Eye (tissue), 1 donor: Measurements from ENCODE around the gene MT1X.
"Not testable (repeated sequence)": the region's sequence is repeated elsewhere in the genome, so short reads cannot be mapped to it uniquely, and the experiment has no call there.

ENCODE experiments used
- DNase-seq: peaks from one replicate; pipeline ENCODE4 v3.0.0-alpha.2; 2015

MT1X gene

DNA sequence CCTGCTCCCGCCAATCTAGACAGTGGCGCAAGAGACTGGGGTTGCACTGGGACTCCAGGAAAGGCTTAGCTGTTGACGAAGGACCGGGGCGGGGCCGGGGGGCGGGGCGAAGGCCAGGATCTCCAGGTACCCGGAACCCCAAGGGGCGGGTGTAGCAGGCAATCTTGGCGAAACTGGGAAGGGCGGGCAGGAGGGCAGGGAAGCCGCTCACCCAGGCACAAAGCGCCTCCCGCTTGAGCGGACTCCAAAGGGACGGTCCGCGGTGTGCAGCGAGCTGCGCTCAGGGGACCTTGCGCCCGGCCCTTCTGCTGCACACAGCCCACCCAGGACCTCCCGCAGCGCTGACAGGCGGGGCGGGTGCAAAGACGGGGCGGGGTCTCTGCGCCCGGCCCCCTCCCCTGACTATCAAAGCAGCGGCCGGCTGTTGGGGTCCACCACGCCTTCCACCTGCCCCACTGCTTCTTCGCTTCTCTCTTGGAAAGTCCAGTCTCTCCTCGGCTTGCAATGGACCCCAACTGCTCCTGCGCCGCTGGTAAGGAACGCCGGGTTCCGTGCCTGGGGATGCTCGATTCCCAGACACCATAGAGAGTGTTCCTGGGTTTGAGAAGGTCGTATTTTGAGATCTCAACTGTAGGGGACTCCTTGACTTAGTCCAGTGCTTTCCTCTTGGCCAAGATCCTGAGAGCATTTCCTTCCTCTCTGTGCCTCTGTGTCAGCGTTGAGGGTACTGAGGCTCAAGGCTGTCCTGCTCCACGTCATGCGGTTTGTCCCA, 24.5 kb upstream of the MT1X start, which contains the start of gene MT1F:
TSS of gene MT1F (plus strand) at position 405 of the 772 bp plus-strand sequence. CDS start at position 505, 100 bp downstream.
- peak; percentile 74 for DNase-seq

DNA sequence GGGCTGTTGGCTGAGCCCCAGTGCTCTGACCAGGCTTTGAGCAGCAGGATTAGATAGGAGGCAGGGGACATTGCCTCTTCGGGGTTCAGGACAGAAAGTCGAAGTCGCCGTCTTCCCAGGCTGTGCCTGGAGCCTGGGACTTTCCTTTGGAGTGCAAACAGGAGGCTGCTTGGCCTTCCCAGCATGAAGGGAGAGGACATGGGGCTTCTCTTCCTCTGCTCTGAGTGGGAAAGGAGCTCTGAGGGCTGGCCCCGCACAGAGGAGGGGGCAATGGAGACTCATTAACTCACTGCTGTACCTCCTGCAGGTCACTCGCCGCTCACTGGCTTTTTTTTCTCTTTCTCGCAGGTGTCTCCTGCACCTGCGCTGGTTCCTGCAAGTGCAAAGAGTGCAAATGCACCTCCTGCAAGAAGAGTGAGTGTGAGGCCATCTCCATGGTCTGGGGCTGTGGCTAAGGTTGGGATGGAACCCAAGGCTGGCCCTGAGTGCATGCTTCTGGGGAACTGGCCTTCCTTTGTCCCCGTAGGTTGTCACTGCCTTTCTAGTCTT, 23.9 kb upstream of the MT1X start:
- DNase-seq: no peak

DNA sequence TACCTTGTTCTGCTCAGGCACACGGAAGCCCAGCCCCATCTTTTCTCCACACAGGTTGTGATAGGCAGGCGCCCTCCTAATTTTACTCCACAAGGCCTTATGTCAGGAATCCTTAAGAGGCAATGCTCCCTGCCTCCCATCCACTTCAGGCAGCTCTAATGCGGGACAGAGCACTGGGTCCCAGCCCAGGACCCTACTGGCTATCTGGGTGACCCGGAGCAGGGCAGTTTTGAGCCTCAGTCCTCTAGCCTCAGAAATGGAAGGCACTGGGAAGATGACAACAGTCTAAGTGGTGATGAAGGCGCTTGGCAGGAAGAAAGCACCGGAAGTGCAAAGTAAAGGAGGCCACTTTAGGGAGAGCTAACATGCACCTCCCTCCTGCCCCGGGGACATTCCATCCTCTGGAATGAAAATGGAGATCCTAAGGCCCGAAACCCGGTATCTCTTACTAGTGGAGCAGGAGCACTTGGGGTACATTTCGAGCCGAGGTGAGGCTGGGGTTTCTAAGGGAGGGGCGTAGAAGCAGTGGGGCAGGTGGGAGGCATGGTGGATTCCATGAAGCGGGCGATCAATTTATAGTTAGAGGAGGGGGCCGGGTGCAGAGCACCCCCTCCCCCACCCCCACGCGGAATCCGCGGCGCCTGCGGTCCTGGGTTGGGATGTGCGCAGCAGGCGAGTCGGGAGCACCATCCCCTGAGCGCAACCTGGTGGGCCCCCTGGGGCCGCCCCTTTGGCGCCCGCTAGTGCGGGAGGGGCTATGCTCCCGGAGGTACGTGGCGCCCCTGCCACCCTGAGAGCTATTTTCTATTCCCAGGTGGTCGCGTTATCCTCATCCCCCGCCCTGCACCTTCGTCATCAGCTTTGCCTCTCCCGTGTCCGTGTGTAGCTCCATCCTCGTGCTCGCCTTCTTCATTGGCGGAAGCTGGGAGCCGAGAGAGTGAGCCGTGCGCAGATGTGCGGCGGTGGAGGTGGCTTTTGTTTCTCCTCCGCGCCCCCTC, 19.6 kb upstream of the MT1X start:
- no peak for DNase-seq

DNA sequence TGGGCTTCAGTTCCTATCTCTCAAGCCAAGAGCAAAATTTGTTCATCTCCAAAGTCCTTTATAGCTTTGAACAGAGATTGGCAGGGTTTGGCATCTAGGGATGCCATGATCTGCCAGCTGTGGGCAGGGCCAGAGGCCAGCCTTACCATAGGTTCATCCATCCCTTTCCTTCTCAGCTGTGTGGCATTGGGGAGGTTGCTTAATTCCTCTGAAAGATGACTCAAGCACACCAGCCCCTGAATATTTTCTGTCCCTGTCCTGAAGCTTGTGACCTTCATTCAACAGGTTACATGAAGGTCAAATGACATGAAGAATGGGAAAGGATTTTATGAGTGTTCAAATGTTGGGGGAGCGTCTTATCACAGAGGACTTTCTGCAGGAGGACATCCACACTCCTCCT, 17.8 kb upstream of the MT1X start:
- no peak for DNase-seq

- not testable (repeated sequence) for DNase-seq
Observed at GRCh38 chr16:56665286-56666261, 16.7 kb upstream of the MT1X start.

- DNase-seq: no peak
Observed at GRCh38 chr16:56667581-56668571, 14.4 kb upstream of the MT1X start, which contains the start of gene MT1G. TSS of gene MT1G (minus strand) at chr16:56668065. CDS start at chr16:56667993, 72 bp downstream.

- DNase-seq: no peak
Observed at GRCh38 chr16:56669005-56669839, 13.0 kb upstream of the MT1X start, which contains the start of gene MT1H. TSS of gene MT1H (plus strand) at chr16:56669814. CDS start at chr16:56669885, 71 bp downstream.

GRCh38 chr16:56669840-56670619, 12.2 kb upstream of the MT1X start:
- DNase-seq: no peak

DNA sequence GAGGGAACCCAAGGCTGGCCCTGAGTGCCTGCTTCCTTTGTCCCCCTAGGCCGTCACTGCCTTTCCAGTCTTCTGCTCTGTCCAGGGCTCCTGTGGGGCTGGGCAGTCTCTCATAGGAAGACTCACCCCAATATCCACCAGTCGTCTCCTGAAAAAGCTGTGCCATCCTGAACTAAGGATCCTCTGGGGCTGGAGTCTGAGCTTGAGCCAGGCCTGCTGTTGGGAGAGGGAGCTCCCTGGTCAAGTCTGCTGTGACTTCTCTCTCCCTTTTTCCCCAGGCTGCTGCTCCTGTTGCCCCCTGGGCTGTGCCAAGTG, 11.7 kb upstream of the MT1X start:
- no peak for DNase-seq

DNA sequence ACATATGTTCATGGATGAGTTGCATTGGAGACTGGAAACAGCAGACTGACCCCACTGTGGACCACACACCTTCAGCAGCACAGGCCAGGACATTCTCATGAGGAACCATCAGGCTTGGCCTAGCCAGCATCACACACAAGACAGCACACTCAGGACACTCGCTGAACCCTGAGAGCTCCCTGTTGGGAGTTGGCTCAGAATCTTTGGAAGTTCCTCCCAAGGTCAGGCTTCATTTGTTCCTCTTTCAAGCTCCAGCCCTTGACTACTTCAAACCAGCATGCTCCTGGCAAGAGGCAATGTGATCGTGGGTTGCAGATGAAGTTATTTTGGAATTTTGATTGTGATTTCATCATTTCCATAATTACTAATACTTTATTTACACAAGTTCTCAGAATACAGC, 10.6 kb upstream of the MT1X start:
- DNase-seq: not testable (repeated sequence)

DNA sequence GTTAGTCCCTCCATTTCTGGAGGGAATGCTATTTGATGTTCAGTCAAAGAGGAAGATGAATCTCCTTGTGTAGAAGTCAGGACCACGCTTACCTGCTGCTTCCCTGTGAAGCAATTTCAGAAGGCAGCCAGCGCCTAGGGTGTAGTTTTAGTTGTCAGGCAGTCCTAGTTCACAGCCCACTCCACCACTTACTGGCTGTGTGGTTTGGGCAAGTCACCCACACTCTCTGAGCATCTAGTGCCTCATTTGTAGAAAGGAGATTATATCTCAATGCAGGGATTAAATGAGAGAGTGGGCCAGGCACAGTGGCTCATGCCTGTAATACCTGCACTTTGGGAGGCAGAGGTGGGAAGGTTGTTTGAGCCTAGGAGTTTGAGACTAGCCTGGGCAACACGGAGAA, 10.1 kb upstream of the MT1X start:
- not testable (repeated sequence) for DNase-seq

DNA sequence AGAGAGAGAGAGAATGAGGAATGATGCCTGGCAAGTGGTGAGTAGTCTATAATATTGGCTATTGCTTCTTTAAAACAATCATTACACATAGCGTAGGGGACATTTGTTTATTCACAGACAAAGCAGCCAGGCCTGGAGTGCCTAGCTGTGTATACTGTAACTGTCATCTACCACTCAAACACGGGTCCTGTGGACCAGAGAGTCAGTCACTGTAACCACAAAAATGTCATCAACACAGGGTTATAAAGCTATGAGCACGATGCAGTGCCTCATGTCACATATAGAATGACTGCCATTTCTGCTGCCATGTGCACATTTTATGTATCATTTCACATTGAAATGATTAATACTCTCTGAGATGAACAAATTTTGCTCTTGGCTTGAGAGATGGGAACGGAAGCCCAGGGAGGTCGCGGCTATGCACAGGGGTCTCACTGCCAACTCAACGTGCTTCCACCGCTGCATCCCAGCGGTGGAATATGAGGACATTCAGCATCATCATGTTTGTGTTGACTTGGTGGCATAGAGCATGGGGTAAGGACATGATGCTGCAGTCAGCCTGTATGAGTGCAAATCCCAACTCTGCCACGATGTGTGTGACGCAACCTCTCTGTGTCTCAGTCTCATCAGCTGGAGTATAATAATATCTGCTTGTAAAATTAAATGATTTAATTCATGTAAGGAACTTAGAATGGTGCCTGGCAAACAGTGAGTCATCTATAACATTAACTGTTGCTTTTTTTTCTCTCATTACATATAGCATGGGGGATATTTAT, 9.3 kb upstream of the MT1X start:
- no peak for DNase-seq

- peak; percentile 56 for DNase-seq
Observed at GRCh38 chr16:56673921-56674320, 8.3 kb upstream of the MT1X start.

- DNase-seq: not testable (repeated sequence)
Observed at GRCh38 chr16:56674570-56674969, 7.7 kb upstream of the MT1X start.

DNA sequence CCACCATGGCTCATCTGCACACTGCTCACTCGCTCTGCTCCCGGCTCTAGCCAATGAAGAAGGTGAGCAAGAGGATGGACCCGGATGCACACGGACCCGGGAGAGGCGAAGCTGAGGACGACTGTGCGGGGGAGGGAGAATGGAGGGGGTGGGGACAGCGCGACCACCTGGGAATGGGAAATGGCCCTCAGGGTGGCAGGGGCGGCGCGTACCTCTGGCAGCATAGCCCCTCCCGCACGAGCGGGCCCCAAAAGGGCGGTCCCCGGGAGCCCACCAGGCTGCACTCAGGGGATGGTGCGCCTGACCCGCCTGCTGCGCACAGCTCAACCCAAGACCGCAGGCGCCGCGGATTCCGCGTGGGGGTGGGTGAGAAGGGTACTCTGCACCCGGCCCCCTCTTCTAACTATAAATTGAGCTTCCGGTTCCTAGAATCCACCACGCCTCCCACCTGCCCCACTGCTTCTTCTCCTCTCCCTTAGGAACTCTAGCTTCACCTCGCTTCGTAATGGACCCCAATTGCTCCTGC, 6.5 kb upstream of the MT1X start:
- no peak for DNase-seq

DNA sequence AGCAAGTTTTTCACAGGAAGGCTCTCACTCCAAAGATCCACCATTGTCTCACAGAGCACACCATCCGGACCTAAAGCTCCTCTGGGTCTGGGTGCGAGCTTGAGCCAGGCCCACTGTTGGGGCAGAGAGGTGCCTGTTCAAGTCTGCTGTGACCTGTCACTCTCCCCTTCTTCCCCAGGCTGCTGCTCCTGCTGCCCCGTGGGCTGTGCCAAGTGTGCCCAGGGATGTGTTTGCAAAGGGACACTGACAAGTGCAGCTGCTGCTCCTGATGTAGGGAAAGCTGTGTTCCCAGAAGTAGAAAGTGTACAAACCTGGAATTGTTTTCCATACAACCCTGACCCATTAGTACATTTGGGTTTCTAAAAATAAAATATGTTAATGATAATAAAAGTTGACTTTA, 4.8 kb upstream of the MT1X start:
- no peak for DNase-seq

DNA sequence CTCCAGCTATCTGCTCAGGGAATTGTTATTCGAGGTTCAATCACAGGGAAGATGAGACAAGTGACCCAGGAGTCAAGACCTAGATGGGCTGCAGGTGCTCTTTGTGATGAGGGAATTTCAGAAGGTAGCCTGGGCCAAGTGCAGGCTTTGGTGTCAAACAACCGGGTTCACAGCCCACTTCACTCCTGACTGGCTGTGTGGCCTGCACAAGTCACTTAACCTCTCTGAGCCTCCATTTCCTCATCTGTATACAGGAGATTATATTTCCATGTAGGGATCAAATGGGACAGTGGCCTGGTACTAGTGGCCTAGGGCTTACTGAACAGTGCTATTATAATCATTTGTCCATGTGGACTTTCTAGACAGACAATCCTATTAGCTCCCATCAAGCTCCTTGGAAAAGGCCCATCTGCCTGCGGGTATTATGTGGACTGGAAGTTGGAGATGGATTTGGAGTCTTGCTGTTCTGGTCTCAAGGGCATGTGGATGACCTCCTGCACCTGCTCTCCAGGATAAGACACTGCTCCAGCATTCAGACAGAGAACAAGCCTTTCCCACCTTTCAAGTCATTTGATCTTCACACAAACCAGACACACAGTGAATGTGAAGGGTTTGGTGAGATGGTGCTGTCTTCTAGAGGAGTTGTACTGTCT, 3.1 kb upstream of the MT1X start:
- no peak for DNase-seq
